Motor neuron (in vitro differentiated cells): ENCODE results near the gene PAXX. TPM values are rescaled to one million over a fixed set of nuclear protein-coding genes. Genes with fewer than 3 reads are reported as not detected.

Experiments used
- ATAC-seq, 8 experiments: fragments of 200-7000 bp; cut with Tn5 transposase; replicated peaks in 6 of 8; 2 replicates each; pipeline ENCODE4 v1.8.0; 2021; ENCODE audit warnings: mild to moderate bottlenecking in 8 of 8, moderate library complexity in 8 of 8
- H3K27ac ChIP-seq, 2 donors: fragments of 250-450 bp; sonication (Bioruptor Pico); 2 replicates each; pipeline ENCODE4 v1.9.0; 2021; ENCODE audit warnings: antibody characterized with exemption in 2 of 2, mild to moderate bottlenecking in 2 of 2, moderate library complexity in 1 of 2
- H3K4me1 ChIP-seq, 2 donors: fragments of 250-450 bp; sonication (Bioruptor Pico); replicated peaks in 1 of 2; 2 replicates each; pipeline ENCODE4 v1.6.1; 2021; ENCODE audit warnings: antibody characterized with exemption in 2 of 2, mild to moderate bottlenecking in 2 of 2, moderate library complexity in 1 of 2
- H3K4me3 ChIP-seq, 5 donors: fragments of 250-450 bp; sonication (Bioruptor Pico); 2 replicates each; pipeline ENCODE4 v1.9.0; 2021; ENCODE audit warnings: antibody characterized with exemption in 5 of 5, mild to moderate bottlenecking in 5 of 5, moderate library complexity in 4 of 5
- WGBS, 10 experiments: fragments of 450-650 bp; shearing (Covaris generic); methylation state at CpG; one replicate each; pipeline ENCODE4 v1.0.0; 2022; 5-methylcytosine and 5-hydroxymethylcytosine counted together
- in situ Hi-C, 9 experiments: fragments of 400-800 bp; cut with MboI; loops; one replicate each; pipeline ENCODE4 v1.15.0; 2021; ENCODE audit warnings: low sequenced_read_pairs in 9 of 9, low pct_unique_long_range_greater_than_20kb in 2 of 9; ENCODE audit not compliant: unreplicated experiment in 9 of 9
- total RNA-seq, 8 experiments: library from RNA; unstranded; fragments of 300-600 nt; gene quantifications; 2 replicates each; pipeline versions ENCODE4 v1.2.3 to v1.2.4, GENCODE V29; 2022

PAXX gene
- total RNA-seq, 8 experiments from 2014 or later: 23.4 to 38.4 (median 27.5) TPM

- no peaks in the 10 kb centered on the region for H3K4me1 ChIP-seq
- no CpG with 5 or more reads among the region's 45 CpGs for WGBS, 10 experiments
- no peak overlapping the region for H3K27ac ChIP-seq
- in situ Hi-C loops: no loop called here
- H3K4me3 ChIP-seq: no peak overlapping the region
- no peak for ATAC-seq
These were observed 25.7 kb downstream of the PAXX start for GRCh38 chr9:137017791-137018497.

GRCh38 chr9:137018761-137019559 is 26.7 kb downstream of the PAXX start:
- no peak for ATAC-seq
- WGBS, 10 experiments: 85 to 100% (median 97%) methylated on average over 2 to 5 of the region's 36 CpGs; no CpG with 5 or more reads in 5 of the 10 experiments
- no peak overlapping the region for H3K27ac ChIP-seq

GRCh38 chr9:137019891-137020683 is 27.9 kb downstream of the PAXX start:
- no peak for ATAC-seq
- 87 to 100% (median 93%) methylated on average over 1 to 4 of the region's 34 CpGs; no CpG with 5 or more reads in 7 of the 10 experiments for WGBS, 10 experiments
- Histone ChIP-seq H3K27ac (no peak overlapping the region), H3K4me1 (peaks cover 2% of the 10 kb centered on the region in 2 donors), H3K4me3 (no peak overlapping the region)
- in situ Hi-C loops: no loop called here

More at GRCh38 chr9:137018761-137019559, 26.7 kb downstream of the PAXX start:
- Histone ChIP-seq H3K4me1 (no peaks in the 10 kb centered on the region), H3K4me3 (no peak overlapping the region)
- in situ Hi-C loops: no loop called here

GRCh38 chr9:137020771-137021567 is 28.7 kb downstream of the PAXX start:
- no peak overlapping the region for H3K4me3 ChIP-seq
- 93 to 100% (median 100%) methylated on average over 1 to 6 of the region's 32 CpGs; no CpG with 5 or more reads in 5 of the 10 experiments for WGBS, 10 experiments
- peaks cover 11% of the 10 kb centered on the region in 2 donors for H3K4me1 ChIP-seq
- in situ Hi-C loops: no loop called here
- no peak for ATAC-seq
- H3K27ac ChIP-seq: no peak overlapping the region

GRCh38 chr9:137021568-137021978 is 29.4 kb downstream of the PAXX start:
- 40 to 100% methylated on average over 1 of the region's 6 CpGs; no CpG with 5 or more reads in 8 of the 10 experiments for WGBS, 10 experiments
- Histone ChIP-seq H3K4me3 (no peak overlapping the region), H3K27ac (no peak overlapping the region), H3K4me1 (peaks cover 17% of the 10 kb centered on the region in 2 donors)
- peak in 1 of 8 experiments; percentile 11 for ATAC-seq
- in situ Hi-C loops: no loop called here

GRCh38 chr9:137021979-137022661 is 29.9 kb downstream of the PAXX start:
- H3K4me3 ChIP-seq: no peak overlapping the region
- in situ Hi-C loops: no loop called here
- peaks cover 22 to 23% of the 10 kb centered on the region in 2 donors for H3K4me1 ChIP-seq
- ATAC-seq: peak in 7 of 8 experiments; percentile 25 to 97 (median 44)
- 36 to 100% methylated on average over 3 to 9 of the region's 30 CpGs; no CpG with 5 or more reads in 8 of the 10 experiments for WGBS, 10 experiments
- no peak overlapping the region for H3K27ac ChIP-seq

- no peak overlapping the region for H3K4me3 ChIP-seq
- no peak for ATAC-seq
- 80 to 100% methylated on average over 1 of the region's 23 CpGs; no CpG with 5 or more reads in 8 of the 10 experiments for WGBS, 10 experiments
- peaks cover 26 to 27% of the 10 kb centered on the region in 2 donors for H3K4me1 ChIP-seq
- H3K27ac ChIP-seq: no peak overlapping the region
- in situ Hi-C loops: no loop called here
These were observed 30.4 kb downstream of the PAXX start for GRCh38 chr9:137022662-137023008.

- ATAC-seq: no peak
- Histone ChIP-seq H3K27ac (no peak overlapping the region), H3K4me3 (no peak overlapping the region), H3K4me1 (peaks cover 26 to 27% of the 10 kb centered on the region in 2 donors)
- WGBS, 10 experiments: 17 to 83% methylated on average over 2 of the region's 7 CpGs; no CpG with 5 or more reads in 8 of the 10 experiments
- in situ Hi-C loops: no loop called here
These were observed 30.9 kb downstream of the PAXX start for GRCh38 chr9:137023157-137023556.

- no peak for ATAC-seq
- Histone ChIP-seq H3K27ac (no peak overlapping the region), H3K4me1 (peaks cover 26 to 27% of the 10 kb centered on the region in 2 donors), H3K4me3 (no peak overlapping the region)
- 60 to 90% (median 70%) methylated on average over 1 to 3 of the region's 15 CpGs; no CpG with 5 or more reads in 6 of the 10 experiments for WGBS, 10 experiments
- in situ Hi-C loops: no loop called here
These were observed 31.4 kb downstream of the PAXX start for GRCh38 chr9:137023583-137023991.

GRCh38 chr9:137025517-137025966 is 33.3 kb downstream of the PAXX start:
- WGBS, 10 experiments: 15 to 88% (median 58%) methylated on average over 4 to 8 of the region's 21 CpGs; no CpG with 5 or more reads in 7 of the 10 experiments
- in situ Hi-C loops: loop anchor here in 7 of 9 experiments (25.0 kb wide), 1 partner anchor 238 kb away; the partner anchor contains the start of genes CCDC183 (in 7 of the 7) and TMEM141 (in 7 of the 7)
- peaks cover 36 to 38% of the 10 kb centered on the region in 2 donors for H3K4me1 ChIP-seq
- no peak overlapping the region for H3K4me3 ChIP-seq
- ATAC-seq: peak in 5 of 8 experiments; percentile 30 to 44 (median 33)
- H3K27ac ChIP-seq: no peak overlapping the region

GRCh38 chr9:137026384-137026783 is 34.2 kb downstream of the PAXX start:
- Histone ChIP-seq H3K4me3 (no peak overlapping the region), H3K27ac (no peak overlapping the region), H3K4me1 (peaks cover 36 to 38% of the 10 kb centered on the region in 2 donors)
- 80% methylated on average over 1 of the region's 2 CpGs; no CpG with 5 or more reads in 9 of the 10 experiments for WGBS, 10 experiments
- ATAC-seq: no peak
- in situ Hi-C loops: loop anchor here in 7 of 9 experiments (25.0 kb wide), 1 partner anchor 239 kb away; the partner anchor contains the start of genes CCDC183 (in 7 of the 7) and TMEM141 (in 7 of the 7)
